ENCODE measurements around the gene SREBF1.

The SREBF1 gene

DNA sequence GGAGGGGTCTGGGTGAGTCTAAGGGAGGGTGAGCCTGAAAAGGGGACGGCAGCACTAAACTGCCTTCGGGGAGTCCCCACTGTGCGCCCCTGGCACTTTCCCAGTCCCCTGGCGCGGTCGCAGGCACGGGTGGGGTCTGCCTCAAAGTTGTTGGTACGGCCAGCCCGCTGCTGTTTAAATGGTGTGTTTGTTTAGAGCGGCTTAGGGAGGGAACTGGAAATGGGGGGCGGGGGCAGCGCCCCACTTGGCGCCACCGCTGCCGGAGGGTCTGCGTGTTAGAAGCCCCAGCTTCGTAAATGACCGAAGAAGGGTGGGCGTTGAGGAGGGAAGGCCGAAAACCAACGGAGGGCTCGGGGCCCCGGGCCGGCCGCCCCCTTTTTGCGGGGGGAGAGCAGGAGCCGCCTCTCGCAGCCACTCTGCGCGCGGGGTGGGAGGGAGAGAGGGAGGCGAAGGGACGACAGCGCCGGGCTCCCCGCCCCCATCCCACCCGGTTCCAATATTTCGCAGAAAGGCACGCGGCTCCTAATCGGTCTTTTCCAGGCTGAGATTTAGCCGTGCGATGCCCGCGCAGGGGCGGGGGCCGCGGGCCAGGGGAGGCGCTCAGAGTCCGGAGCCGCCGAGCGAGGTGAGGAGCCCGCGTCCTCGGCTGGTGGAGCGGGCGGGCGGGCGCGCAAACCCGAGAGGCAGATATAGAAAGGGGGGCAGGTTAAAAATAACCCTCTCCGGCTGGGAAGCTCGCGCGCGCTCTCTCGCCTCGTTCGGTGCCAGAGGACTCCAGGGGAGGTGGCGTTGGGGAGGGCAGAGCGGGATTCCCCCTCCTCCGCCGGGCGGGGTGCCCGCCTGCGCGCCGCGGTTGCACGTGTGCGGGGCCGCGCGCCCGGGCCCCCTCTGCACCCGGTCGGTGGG is 54.9 kb downstream of the SREBF1 start:
- in situ Hi-C loops (cut with MboI; ENCODE audit: low pct_unique_long_range_greater_than_20kb, low sequenced_read_pairs, unreplicated experiment): no loop called here
- TF ChIP-seq, protein P1, sequence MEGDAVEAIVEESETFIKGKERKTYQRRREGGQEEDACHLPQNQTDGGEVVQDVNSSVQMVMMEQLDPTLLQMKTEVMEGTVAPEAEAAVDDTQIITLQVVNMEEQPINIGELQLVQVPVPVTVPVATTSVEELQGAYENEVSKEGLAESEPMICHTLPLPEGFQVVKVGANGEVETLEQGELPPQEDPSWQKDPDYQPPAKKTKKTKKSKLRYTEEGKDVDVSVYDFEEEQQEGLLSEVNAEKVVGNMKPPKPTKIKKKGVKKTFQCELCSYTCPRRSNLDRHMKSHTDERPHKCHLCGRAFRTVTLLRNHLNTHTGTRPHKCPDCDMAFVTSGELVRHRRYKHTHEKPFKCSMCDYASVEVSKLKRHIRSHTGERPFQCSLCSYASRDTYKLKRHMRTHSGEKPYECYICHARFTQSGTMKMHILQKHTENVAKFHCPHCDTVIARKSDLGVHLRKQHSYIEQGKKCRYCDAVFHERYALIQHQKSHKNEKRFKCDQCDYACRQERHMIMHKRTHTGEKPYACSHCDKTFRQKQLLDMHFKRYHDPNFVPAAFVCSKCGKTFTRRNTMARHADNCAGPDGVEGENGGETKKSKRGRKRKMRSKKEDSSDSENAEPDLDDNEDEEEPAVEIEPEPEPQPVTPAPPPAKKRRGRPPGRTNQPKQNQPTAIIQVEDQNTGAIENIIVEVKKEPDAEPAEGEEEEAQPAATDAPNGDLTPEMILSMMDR (IDR thresholded peaks at IDR 0.05; ENCODE audit: extremely low read depth, insufficient read depth, missing control alignments): no peak
- DNase-seq (ENCODE audit: low spot score): no peak

DNA sequence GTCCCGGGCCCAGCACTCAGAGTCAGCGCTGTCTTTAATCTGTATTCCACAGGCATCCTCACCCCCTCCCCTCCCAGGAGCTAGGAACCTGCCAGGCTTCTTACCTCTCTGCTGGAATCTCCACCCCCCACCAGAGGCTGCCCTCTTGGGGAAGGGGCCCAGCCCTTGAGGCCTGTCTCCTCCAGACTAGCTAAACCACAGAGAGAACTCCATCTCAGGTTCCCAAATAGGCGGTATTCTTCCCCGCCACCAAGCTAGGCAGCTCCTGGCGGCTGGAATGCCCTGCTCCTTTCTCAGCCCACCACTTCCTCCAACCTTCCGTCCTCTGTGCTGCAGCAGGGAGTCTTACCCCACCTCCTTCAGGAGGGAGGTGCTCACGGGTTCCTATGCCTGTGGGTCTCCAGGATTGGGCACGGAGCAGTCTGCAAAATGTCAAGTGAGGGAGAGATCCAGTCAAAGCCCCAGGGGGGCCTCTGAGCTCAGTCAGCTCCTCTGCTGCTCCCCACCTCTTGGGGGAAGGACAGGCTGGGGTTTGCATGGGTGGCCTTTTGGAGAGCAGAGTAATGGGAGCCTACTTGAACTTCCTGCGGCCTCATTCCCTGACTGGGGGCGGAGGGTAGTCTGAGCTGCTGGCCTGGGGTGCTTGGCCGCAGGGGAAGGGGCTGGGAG is 55.7 kb downstream of the SREBF1 start:
- no peak for DNase-seq (ENCODE audit: low spot score)
- in situ Hi-C loops (cut with MboI; ENCODE audit: low pct_unique_long_range_greater_than_20kb, low sequenced_read_pairs, unreplicated experiment): no loop called here
- TF ChIP-seq, protein P1 (IDR thresholded peaks at IDR 0.05; ENCODE audit: extremely low read depth, insufficient read depth, missing control alignments): no peak

DNA sequence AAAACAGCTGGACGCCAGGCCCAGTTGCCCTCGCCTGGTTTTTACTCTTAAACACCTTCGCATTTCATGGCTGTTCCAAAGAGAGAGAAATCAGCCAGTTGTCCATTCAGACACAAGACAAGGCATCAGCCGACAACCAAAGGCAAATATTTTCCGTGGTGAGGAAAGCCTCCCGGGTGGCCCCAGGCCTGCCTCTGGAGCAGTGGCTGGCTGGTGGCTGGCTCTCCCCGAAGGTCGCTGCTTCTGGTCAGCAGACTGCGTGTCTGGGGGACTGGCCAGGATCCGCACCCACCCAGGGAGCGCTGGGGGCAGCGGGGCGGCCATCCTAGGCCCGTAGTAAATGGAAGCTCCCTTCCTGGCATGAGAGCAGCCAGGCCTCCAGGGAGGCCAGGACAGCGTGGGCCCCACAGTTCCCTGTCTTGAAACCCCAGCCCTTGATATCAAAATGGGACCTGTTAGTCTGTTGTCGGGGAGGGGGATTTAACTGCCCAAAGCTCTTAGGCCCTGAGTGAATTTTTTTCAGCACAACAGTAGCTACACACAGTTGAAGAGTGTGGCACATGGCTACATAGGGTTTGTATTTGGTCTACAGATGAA is 57.7 kb downstream of the SREBF1 start:
- TF ChIP-seq, protein P1 (IDR thresholded peaks at IDR 0.05; ENCODE audit: extremely low read depth, insufficient read depth, missing control alignments): no peak
- in situ Hi-C loops (cut with MboI; ENCODE audit: low pct_unique_long_range_greater_than_20kb, low sequenced_read_pairs, unreplicated experiment): no loop called here

DNA sequence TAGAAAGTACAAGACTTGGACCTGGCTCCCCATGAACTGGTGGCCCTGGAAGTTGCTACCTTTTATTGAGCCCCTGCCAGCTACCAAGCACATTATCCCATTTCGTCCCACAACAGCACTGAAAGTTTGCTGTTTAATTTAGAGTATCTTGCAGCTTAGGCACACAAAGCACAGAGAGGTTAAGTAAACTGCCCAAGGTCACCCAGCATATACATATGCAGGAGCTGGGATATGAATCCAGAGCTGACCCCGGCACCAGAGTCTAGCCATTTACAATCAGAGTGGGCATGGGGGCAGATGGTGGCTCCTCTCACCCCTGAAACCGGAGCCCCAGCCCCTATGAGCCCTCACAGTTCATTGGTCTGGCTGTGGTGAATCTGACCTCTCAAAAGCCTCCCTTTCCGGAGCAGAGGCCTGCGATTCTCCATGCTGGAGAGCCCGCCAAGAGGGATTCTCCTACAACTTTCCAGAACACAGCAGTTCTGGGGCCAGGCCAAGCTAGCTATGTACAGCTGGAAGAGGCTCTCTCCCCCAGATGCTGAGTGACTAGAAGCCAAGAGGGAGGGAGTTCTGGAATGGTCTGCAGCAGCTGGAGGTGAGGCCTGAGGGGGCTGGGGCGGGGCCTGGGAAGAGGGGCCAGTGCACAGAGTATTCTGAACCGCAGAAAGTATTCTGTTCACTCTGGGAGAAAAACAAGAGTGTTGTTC is 58.3 kb downstream of the SREBF1 start:
- DNase-seq (ENCODE audit: low spot score): no peak

More for the DNA sequence above, 57.7 kb downstream of the SREBF1 start:
- no peak for DNase-seq (ENCODE audit: low spot score)

DNA sequence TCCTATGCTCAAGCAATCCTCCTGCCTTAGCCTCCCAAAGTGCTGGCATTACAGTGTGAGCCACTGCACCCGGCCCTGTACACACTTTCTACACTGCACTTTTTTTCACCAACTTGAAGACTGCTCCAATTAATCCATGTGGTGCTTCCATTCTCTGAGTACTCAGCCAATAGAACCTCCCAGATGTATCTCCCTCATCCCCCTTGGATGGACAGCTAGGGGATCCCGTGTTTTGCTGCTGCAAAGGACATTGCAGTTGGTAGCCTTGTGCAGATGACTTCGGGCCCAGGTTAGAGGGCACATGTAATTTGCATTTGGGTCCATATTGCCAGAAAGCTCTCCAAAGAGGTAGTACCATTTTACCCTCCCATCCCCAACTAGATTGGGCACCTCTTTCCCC is 59.9 kb downstream of the SREBF1 start:
- DNase-seq (ENCODE audit: low spot score): no peak
- TF ChIP-seq, protein P1 (IDR thresholded peaks at IDR 0.05; ENCODE audit: extremely low read depth, insufficient read depth, missing control alignments): no peak
- in situ Hi-C loops (cut with MboI; ENCODE audit: low pct_unique_long_range_greater_than_20kb, low sequenced_read_pairs, unreplicated experiment): no loop called here

More for the DNA sequence above, 58.3 kb downstream of the SREBF1 start:
- in situ Hi-C loops (cut with MboI; ENCODE audit: low pct_unique_long_range_greater_than_20kb, low sequenced_read_pairs, unreplicated experiment): no loop called here
- TF ChIP-seq, protein P1 (IDR thresholded peaks at IDR 0.05; ENCODE audit: extremely low read depth, insufficient read depth, missing control alignments): no peak
